Left hindlimb (tissue), 1 donor: ENCODE measurements around the gene PDIA5.
A peak's percentile ranks its signal among the peaks of the same experiment; 100 is the strongest.
"Not testable (repeated sequence)": the region's sequence is repeated elsewhere in the genome, so short reads cannot be mapped to it uniquely, and the experiment has no call there.

Experiments used
- DNase-seq: peaks from one replicate; pipeline ENCODE4 v3.0.0-alpha.2; 2018

PDIA5 gene

DNA sequence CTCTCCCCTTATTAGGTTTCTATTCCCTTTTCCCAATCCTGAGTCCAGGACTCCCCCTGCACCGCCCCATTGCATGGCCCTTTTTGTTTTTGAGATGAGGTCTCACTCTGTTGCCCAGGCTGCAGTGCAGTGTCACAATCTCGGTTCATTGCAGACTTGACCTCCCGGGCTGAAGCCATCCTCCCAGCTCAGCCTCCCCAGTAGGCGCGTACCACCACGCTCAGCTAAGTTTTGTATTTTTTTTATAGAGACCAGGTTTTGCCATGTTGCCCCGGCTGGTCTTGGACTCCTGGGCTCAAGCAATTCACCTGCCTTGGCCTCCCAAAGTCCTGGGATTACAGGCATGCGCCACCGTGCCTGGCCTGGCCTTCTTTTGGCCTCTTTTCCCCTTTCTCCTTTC lies 29.3 kb downstream of the PDIA5 start:
- DNase-seq, result no peak

GRCh38 chr3:123096731-123097130 lies 29.9 kb downstream of the PDIA5 start:
- DNase-seq, result peak; percentile 68

DNA sequence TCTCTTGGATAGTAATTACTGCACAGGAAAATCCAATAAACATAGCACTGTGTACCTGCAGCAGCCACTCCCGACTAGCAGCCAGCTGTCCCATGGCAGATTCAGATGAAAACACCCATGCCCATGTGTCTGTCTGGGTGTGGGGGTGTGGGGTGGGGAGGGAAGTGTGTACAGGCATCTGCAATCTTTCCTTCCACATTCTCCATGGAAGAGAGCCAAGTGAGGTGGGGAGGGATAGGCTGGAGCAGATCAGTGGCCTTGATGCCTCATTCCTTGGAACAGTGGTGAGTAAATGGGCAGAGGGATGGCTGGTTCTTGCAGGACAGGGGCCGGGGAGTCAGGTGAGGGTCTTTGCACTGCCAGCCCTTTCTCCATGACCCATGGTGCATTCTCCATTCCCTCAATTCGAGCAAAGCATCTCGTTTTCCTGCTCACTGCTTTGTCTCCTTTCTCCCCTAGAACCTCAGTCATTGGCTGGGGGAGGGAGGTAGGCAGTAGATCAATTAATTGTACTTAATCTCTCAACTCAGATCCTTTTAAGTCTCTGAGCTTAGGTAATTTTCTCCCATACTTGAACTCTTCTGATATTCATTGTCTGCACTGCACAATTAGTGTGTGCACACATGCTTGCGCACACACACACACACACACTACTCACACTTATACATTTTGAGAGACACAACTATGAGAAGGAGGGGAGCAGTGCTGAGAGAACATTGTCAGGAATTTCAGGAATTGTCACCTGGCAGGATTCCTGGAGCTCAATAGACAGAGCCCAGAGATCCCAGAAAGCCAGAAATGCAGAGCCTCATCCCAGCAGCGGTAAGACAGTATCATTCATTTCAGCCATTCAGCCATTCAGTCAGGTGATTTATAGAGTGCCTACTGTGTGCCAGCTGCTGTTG lies 31.9 kb downstream of the PDIA5 start:
- DNase-seq, result no peak

DNA sequence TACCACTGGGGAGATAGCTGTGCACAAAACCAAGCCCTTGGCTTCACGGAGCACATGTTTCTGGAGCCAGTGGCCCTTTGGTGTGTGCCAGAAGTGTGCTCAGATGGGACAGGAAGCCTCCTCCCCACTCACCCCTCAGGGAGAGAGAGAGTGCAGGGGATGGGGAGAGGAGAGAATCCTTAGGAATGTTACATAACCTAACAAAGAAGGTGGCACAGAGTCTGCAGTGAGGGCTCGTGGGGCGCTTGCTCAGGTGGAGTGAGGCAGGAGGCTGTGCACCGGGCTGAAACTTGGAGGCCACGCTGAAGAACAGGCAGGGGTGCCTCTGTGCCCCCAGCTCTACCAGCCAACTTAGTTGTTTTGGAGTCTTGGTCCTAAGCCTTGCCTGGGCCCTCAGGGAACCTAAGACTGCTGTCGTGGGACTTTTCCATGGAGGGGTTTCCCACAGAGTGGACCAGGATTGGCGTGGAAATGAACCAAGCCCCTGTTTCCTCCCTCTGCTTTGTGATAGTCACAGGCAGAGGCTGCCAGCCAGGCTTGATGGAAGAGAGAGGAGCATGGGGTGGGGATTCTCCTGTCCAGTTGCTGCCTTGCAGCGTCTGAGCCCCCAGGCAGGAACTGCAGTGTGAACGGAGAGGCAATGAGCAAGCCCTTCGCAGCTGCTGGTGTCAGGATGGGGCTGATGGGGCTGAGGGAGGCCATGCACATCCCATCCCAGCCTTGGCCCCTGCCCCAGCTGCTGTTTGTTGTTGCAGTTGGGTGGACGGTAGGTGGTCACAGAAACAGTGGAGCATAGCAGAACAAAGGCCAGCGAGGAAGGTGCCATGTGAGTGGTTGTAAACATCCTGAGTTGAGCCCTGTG lies 32.7 kb downstream of the PDIA5 start:
- no peak for DNase-seq

DNA sequence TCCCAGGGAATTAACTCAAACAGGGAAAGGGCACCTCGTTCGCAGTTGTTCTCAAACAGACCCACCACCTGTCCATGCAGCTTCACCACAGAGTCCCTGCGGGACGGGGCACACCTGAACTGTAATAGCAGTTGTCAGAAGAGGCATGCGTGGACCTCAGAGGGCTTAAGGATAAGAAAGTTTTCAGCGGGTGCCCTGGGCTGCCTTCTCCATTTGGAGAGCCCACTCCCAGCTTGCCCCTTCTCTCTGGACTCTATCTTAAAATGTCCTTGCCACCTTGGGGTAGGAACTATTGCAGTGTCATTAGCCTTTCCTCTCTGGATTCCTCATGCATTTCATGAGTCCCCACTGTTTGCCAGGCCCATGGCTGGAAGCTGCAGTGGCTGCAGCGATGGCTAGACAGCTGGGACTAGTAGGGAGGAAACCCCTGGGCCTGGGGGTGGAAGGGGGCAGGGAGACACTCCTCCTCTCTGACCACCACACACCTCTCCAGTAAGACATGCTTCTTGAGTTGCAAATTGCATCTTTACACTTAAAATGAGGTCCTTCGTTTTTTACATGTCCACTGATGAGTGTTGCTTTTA lies 33.5 kb downstream of the PDIA5 start:
- DNase-seq, result no peak

DNA sequence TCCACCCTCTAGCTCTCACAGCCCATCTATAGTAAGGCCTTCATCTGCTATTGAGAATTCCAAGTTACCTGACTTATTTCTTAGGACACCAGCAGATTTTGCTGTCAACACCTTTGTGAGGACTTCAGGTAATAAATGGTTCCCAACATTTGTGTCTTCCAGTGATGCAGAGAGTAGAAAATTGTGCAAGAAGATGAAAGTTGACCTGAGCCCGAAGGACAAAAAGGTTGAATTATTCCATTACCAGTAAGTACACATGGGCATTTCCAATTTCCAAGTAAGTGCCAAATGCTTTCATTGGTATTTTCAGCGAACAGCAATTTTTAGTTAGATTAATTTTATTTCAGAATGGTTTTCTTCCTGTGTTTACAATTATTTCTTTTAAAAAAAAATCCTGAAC lies 35.4 kb downstream of the PDIA5 start:
- DNase-seq, result no peak

GRCh38 chr3:123102826-123103225 lies 36.0 kb downstream of the PDIA5 start:
- no peak for DNase-seq

- DNase-seq, result no peak
Measured at GRCh38 chr3:123104550-123104949, 37.7 kb downstream of the PDIA5 start.

DNA sequence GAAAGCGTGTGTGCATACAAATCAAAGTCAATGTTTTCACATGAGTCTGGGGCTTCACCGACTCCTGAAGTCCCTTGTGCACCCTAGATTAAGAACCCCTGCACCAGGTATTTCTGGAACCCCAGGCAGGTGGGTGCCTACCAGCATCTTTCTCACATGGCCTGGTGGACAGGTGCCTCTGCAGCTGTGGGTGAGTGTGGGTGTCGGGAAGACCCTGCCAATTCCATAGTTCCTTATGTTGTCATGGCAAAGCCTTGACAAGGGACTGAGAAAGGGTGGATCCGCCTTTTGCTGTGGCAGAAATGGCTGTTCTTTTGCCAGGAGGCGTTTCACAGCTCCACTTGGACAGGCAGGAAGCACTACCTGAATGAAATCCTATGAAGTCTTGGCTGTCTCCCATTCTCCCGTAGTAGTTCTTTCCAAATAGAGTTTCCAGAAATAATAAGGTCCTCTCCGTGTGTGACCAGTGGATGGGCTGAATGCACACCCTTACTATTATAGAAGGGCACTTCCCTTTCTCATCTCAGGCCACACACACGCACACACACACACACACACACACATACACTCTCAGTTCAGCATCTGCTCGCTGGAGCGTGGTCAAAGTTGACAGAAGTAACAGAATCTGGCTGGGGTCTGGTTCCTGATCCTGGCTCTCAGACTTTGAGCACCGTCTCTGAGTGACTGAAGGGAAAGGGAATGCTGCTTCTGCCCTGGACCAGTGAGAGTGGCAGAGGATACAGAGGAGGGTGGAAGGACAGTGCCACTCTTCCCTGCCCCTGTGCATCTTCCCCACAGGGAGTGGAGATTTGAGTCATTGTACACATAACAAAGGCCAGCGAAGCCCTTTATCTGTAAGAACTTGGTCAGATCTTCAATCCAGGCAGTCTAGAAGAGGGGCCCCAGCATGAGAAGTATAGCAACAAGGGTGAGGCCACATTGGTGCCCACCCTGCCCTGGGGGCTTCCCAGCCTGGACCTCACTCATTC lies 38.7 kb downstream of the PDIA5 start:
- DNase-seq, result no peak

- no peak for DNase-seq
Measured at GRCh38 chr3:123110282-123110975, 43.6 kb downstream of the PDIA5 start.

- DNase-seq, result no peak
Measured at GRCh38 chr3:123110976-123111615, 44.3 kb downstream of the PDIA5 start.

GRCh38 chr3:123111640-123112039 lies 44.8 kb downstream of the PDIA5 start:
- no peak for DNase-seq

DNA sequence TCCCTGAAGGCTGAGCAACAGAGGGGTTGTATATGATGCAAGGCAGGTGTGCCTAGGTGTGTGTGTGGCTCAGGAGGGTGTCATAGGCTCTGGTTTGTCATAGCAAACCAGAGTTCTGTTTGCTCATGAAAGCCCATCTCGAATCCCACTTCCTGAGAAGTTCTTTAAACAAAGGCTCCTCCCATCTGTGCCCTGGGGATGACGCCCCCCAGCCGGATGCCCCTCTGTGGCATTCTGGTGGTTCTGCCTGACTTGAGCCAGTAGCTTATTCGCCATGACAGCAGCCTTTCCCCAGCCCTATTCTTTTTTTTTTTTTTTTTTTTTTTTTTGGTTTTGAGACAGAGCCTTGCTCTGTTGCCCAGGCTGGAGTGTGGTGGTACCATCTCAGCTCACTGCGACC lies 45.4 kb downstream of the PDIA5 start:
- DNase-seq, result no peak

- DNase-seq, result not testable (repeated sequence)
Measured at GRCh38 chr3:123112656-123113055, 45.8 kb downstream of the PDIA5 start.

DNA sequence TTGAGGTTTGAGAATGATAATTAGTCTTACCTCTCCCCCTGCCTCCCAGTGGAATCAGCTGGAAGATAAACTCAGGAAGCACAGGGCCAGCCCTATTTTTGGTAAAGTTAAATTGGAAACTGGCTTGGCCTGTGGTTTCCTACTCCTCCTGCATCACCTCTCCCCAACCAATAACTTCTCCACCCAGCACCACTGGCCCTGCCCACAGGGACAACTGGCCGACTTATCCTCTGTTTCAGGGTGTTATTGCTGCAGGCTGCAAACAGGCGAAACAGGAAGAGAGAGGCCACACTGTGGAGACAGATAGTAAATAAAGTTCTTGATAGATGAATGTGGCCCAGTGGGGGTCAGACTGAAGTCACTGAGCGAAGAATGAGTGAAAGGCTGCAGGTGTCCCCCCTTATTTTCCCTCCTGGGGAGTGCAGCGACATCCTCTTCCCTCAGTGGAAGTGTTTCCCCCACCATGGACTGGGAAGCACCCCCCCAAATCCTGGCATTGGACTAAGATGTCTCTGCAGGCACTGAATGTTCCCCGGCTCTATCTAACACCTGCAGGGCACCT lies 47.1 kb downstream of the PDIA5 start:
- no peak for DNase-seq

DNA sequence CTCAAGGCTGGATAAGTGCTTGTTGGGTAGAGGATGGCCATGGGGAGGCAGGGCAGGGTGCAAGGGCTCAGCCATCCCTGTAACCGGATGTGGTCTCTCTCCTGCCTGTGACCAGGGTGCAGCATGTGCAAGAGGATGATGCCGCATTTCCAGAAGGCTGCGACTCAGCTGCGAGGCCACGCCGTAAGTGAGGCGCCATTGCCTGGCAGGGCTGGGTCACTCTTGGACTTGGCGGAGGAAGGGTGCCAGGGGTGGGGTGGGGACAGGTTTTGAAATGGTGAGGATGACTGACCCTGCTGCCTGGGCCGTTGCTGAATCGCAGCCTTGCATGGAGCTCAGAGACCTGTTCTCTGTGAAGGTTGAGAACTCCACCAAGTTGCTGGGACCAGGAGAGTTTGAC lies 49.3 kb downstream of the PDIA5 start:
- no peak for DNase-seq

DNA sequence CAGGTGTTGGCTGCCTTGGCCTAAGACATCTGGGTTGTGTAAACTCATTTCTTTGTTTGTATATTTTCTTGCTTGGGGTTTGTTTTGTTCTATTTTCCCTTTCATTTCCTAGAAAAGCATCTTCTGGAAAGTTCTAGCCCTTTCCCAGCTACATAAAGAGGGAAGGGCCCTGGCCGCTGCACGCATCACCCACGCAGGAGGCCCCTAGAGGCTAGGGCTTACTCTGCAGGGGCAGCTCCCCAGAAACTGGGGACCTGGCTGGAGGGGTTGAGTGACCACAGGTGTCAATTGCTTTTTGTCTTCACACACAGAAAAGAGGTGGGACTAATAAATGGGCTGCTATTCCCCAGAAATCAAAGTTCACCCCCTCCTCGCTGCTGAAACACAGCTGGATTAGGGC lies 52.6 kb downstream of the PDIA5 start:
- DNase-seq, result no peak

DNA sequence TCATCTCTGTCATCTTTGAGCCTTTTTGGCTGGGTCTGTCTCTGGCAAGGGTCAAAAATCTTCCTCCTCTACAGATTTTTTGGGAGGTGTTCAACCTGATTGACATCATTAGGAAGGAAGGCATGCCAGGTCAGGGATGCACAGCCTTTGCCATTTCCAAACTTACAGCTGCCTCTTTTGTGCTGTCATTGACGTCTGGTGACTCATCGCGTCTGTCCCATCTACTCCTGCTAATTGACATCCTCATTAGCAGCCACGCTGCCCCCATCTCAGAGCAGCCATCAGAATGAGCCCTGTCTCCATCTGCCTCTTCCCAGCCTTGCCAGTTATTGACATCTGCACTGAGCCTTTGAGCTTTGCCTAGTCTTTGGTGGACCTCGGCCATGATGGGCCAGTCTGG lies 53.0 kb downstream of the PDIA5 start:
- no peak for DNase-seq

- DNase-seq, result no peak
Measured at GRCh38 chr3:123120573-123120972, 53.7 kb downstream of the PDIA5 start.

- no peak for DNase-seq
Measured at GRCh38 chr3:123122057-123122456, 55.2 kb downstream of the PDIA5 start.
